Gastroesophageal sphincter (tissue), 3 donors: ENCODE measurements around the gene CHP2.

Experiments
- EP300 ChIP-seq: sonication (generic); formaldehyde crosslinking; IDR thresholded peaks from one replicate; pipeline ENCODE4 v1.6.1; 2017; ENCODE audit warnings: antibody characterized with exemption, mild to moderate bottlenecking
- TF ChIP-seq, protein P1 (sequence below), 4 experiments: fragments of 200-600 bp in 2 of 4; fragments of 450-650 bp in 2 of 4; sonication (generic) in 1 of 4; IDR thresholded peaks; one replicate each; pipeline ENCODE4 v1.5.1; 2017 to 2019; ENCODE audit warnings: antibody characterized with exemption in 4 of 4, mild to moderate bottlenecking in 2 of 4, moderate library complexity in 2 of 4

DNA sequence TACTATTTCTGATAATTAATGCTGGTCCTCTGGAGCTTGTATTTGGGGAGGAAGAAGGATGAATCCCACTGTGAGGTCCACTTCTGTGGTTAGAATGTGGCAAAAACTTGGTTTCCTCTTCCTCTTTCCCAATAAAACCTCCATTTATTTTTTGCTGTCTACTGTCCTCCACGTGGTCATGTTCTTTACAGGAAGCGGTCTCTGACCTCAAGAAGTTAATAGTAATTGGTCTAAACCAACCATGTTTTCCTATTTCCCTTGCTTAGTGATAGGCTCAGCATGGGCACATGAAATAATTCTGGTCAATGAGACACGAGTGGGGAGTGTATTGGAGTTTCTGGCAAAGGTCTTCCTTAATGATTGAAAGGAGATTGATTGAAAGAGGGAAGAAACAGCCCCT lies 33.9 kb downstream of the CHP2 start:
- TF ChIP-seq, protein P1, sequence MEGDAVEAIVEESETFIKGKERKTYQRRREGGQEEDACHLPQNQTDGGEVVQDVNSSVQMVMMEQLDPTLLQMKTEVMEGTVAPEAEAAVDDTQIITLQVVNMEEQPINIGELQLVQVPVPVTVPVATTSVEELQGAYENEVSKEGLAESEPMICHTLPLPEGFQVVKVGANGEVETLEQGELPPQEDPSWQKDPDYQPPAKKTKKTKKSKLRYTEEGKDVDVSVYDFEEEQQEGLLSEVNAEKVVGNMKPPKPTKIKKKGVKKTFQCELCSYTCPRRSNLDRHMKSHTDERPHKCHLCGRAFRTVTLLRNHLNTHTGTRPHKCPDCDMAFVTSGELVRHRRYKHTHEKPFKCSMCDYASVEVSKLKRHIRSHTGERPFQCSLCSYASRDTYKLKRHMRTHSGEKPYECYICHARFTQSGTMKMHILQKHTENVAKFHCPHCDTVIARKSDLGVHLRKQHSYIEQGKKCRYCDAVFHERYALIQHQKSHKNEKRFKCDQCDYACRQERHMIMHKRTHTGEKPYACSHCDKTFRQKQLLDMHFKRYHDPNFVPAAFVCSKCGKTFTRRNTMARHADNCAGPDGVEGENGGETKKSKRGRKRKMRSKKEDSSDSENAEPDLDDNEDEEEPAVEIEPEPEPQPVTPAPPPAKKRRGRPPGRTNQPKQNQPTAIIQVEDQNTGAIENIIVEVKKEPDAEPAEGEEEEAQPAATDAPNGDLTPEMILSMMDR (IDR thresholded peaks at IDR 0.05), result no peak
- no peak for TF ChIP-seq EP300
